Measurements from ENCODE around the gene SLC9B1.
A peak's percentile ranks its signal among the peaks of the same experiment; 100 is the strongest.

The SLC9B1 gene

GRCh38 chr4:103019308-103020124 lies at the start of gene SLC9B1:
Gene SLC9B1, minus strand, starts transcription at chr4:103019705. Its CDS starts 27,994 bp downstream, at chr4:102991711.
- peak; percentile 86 for DNase-seq

GRCh38 chr4:103067841-103068547 lies 48.5 kb upstream of the SLC9B1 start:
- no peak for DNase-seq

- no peak for DNase-seq
Observed at GRCh38 chr4:103060453-103061148, 41.1 kb upstream of the SLC9B1 start.

GRCh38 chr4:103054030-103054429 lies 34.5 kb upstream of the SLC9B1 start:
- DNase-seq = no peak

GRCh38 chr4:103052779-103053178 lies 33.3 kb upstream of the SLC9B1 start:
- no peak for DNase-seq

GRCh38 chr4:103052145-103052544 lies 32.6 kb upstream of the SLC9B1 start:
- DNase-seq = no peak

- DNase-seq = no peak
Observed at GRCh38 chr4:103050736-103051436, 31.4 kb upstream of the SLC9B1 start.

GRCh38 chr4:103046416-103047290 lies 27.1 kb upstream of the SLC9B1 start:
- no peak for DNase-seq

GRCh38 chr4:103044183-103044582 lies 24.7 kb upstream of the SLC9B1 start:
- no peak for DNase-seq

- DNase-seq = no peak
Observed at GRCh38 chr4:103036169-103036568, 16.7 kb upstream of the SLC9B1 start.

- peak; percentile 24 for DNase-seq
Observed at GRCh38 chr4:103032574-103032973, 13.1 kb upstream of the SLC9B1 start.

GRCh38 chr4:103030791-103031190 lies 11.3 kb upstream of the SLC9B1 start:
- no peak for DNase-seq

GRCh38 chr4:103029300-103029699 lies 9.8 kb upstream of the SLC9B1 start:
- DNase-seq = no peak

- DNase-seq = no peak
Observed at GRCh38 chr4:103026868-103027267, 7.4 kb upstream of the SLC9B1 start.

- no peak for DNase-seq
Observed at GRCh38 chr4:103024996-103025395, 5.5 kb upstream of the SLC9B1 start.

GRCh38 chr4:103021120-103021519 lies 1.6 kb upstream of the SLC9B1 start:
- DNase-seq = no peak

GRCh38 chr4:103018391-103019307 lies 856 bp downstream of the SLC9B1 start:
- DNase-seq = no peak

GRCh38 chr4:103012551-103012950 lies 7.0 kb downstream of the SLC9B1 start:
- no peak for DNase-seq

GRCh38 chr4:103012060-103012459 lies 7.4 kb downstream of the SLC9B1 start:
- no peak for DNase-seq

GRCh38 chr4:103011378-103012025 lies 8.0 kb downstream of the SLC9B1 start:
- DNase-seq = no peak
